Astrocyte (in vitro differentiated cells and primary cell): ENCODE measurements around the gene SNUPN. TPM values are rescaled to one million over a fixed set of nuclear protein-coding genes. Genes with fewer than 3 reads are reported as not detected.

Source experiments
- DNase-seq: peaks from one replicate; pipeline ENCODE4 v3.0.0-alpha.2; 2010; ENCODE audit warnings: low read depth
- FAIRE-seq: peaks from 2 replicates; lab custom pipeline; 2011; peaks lifted over from hg19 to GRCh38; lab: Jason Lieb, UNC
- H2AFZ ChIP-seq: 2 replicates; pipeline ENCODE4 v1.6.0; 2012; ENCODE audit warnings: low read depth, low read length, inconsistent platforms
- H3K27ac ChIP-seq: 2 replicates; pipeline ENCODE4 v1.5.1; 2011; ENCODE audit warnings: low read depth, low read length, inconsistent platforms
- H3K27me3 ChIP-seq: 2 replicates; pipeline ENCODE4 v1.6.0; 2011; ENCODE audit warnings: low read length, inconsistent platforms; ENCODE audit not compliant: insufficient read depth
- H3K36me3 ChIP-seq: 2 replicates; pipeline ENCODE4 v1.5.1; 2011; ENCODE audit warnings: low read length, inconsistent platforms; ENCODE audit not compliant: insufficient read depth
- H3K4me1 ChIP-seq: 2 replicates; pipeline ENCODE4 v1.5.1; 2011; ENCODE audit warnings: low read length, inconsistent platforms; ENCODE audit not compliant: insufficient read depth
- H3K4me2 ChIP-seq: 2 replicates; pipeline ENCODE4 v1.6.0; 2012; ENCODE audit warnings: low read length, inconsistent platforms
- H3K4me3 ChIP-seq: 2 replicates; pipeline ENCODE4 v1.5.1; 2011; ENCODE audit warnings: low read depth, mild to moderate bottlenecking, low read length, inconsistent platforms; ENCODE audit not compliant: insufficient read depth
- H3K79me2 ChIP-seq: 2 replicates; pipeline ENCODE4 v1.6.0; 2012; ENCODE audit warnings: mild to moderate bottlenecking, low read length, inconsistent platforms; ENCODE audit not compliant: insufficient read depth
- H3K9ac ChIP-seq: 2 replicates; pipeline ENCODE4 v1.6.0; 2012; ENCODE audit warnings: mild to moderate bottlenecking, low read length, inconsistent platforms
- H3K9me3 ChIP-seq: 2 replicates; pipeline ENCODE4 v1.5.1; 2012; ENCODE audit warnings: low read depth, mild to moderate bottlenecking, low read length, inconsistent platforms; ENCODE audit not compliant: insufficient read depth
- H4K20me1 ChIP-seq: 2 replicates; pipeline ENCODE4 v1.6.0; 2012; ENCODE audit warnings: low read length, inconsistent platforms; ENCODE audit not compliant: insufficient read depth
- H3K27ac Mint-ChIP-seq: one replicate; pipeline ENCODE4 v1.8.0; 2021; ENCODE audit warnings: mild to moderate bottlenecking, mixed read lengths; ENCODE audit not compliant: unreplicated experiment
- H3K27me3 Mint-ChIP-seq: one replicate; pipeline ENCODE4 v1.8.0; 2021; ENCODE audit warnings: low read depth, mixed read lengths; ENCODE audit not compliant: unreplicated experiment
- H3K36me3 Mint-ChIP-seq: one replicate; pipeline ENCODE4 v1.8.0; 2021; ENCODE audit warnings: low read depth, mixed read lengths; ENCODE audit not compliant: unreplicated experiment
- H3K4me1 Mint-ChIP-seq: one replicate; pipeline ENCODE4 v1.8.0; 2021; ENCODE audit warnings: low read depth, mixed read lengths; ENCODE audit not compliant: unreplicated experiment
- H3K4me3 Mint-ChIP-seq: one replicate; pipeline ENCODE4 v1.8.0; 2021; ENCODE audit warnings: mild to moderate bottlenecking, moderate library complexity, mixed read lengths; ENCODE audit not compliant: unreplicated experiment
- H3K9me3 Mint-ChIP-seq: one replicate; pipeline ENCODE4 v1.8.0; 2021; ENCODE audit warnings: mild to moderate bottlenecking, mixed read lengths; ENCODE audit not compliant: unreplicated experiment
- EZH2 ChIP-seq: IDR thresholded peaks from 2 replicates; pipeline ENCODE4 v1.6.1; 2012; ENCODE audit warnings: mild to moderate bottlenecking, low read length, inconsistent platforms; ENCODE audit not compliant: insufficient read depth
- total RNA-seq: library from RNA; stranded (reverse); gene quantifications from 2 replicates; pipeline ENCODE4 v1.2.1, GENCODE V29; 2021
- TF ChIP-seq, protein P1 (sequence below): IDR thresholded peaks from 2 replicates; pipeline ENCODE4 v1.5.1; 2011; ENCODE audit warnings: low read depth, mild to moderate bottlenecking, inconsistent platforms, low read length, moderate library complexity; ENCODE audit not compliant: insufficient read depth

Gene SNUPN
- total RNA-seq, 1 donor from 2014 or later = 15.9 TPM

DNA sequence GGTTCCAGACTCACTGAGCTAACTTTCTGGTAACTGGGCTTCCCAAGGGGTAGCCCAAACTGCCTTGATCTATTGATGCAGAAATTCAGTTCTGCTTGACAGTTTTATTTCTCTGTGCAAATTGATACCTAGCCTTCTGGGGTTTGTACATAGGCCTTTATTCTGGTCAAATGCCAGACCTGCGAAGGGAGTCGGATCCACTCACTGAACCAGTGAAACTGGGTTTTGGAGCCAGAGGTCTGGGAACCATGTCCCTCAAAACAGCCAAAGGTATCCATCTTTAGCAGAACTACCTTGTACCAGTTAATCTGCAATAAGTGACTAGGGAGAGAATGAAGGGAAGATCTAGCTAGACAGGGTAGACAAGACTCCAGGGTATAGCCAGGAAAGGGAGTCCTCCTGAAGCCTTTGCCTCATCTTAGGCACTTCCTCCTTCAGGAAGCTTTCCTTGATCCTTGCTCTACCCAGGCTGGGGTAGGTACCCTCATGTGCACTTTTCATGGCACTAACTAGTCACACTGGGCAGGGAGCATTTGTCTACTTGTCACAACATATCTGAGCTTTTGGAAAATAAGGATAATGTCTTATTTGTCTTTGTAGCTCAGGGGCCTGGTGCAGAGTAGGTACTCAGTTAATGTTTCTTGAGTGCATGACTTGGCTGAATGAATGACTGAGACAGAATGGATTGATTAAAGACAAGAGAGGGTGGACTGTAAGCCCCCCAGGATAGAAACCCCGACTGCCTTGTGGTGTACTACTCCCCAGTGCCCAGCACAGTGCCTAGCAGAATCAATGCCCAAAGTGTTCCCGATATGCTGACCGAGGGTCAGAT, 20.8 kb upstream of the SNUPN start:
- peak overlapping the region; percentile 94 for H3K27ac ChIP-seq
- DNase-seq (no peak), FAIRE-seq (no peak)
- H3K4me1 ChIP-seq = peaks cover 41% of the 10 kb centered on the region
- Mint-ChIP-seq H3K27me3 (no peaks in the 10 kb centered on the region), H3K4me3 (peak overlapping the region; percentile 84), H3K27ac (peak overlapping the region; percentile 79), H3K4me1 (peaks cover 37% of the 10 kb centered on the region), H3K9me3 (no peaks in the 10 kb centered on the region), H3K36me3 (peaks cover 19% of the 10 kb centered on the region)
- no peaks in the 10 kb centered on the region for H3K9me3 ChIP-seq
- H4K20me1 ChIP-seq = peaks cover 28% of the 10 kb centered on the region
- H3K9ac ChIP-seq = peak overlapping the region; percentile 98
- TF ChIP-seq EZH2 = no peak
- TF ChIP-seq, protein P1, sequence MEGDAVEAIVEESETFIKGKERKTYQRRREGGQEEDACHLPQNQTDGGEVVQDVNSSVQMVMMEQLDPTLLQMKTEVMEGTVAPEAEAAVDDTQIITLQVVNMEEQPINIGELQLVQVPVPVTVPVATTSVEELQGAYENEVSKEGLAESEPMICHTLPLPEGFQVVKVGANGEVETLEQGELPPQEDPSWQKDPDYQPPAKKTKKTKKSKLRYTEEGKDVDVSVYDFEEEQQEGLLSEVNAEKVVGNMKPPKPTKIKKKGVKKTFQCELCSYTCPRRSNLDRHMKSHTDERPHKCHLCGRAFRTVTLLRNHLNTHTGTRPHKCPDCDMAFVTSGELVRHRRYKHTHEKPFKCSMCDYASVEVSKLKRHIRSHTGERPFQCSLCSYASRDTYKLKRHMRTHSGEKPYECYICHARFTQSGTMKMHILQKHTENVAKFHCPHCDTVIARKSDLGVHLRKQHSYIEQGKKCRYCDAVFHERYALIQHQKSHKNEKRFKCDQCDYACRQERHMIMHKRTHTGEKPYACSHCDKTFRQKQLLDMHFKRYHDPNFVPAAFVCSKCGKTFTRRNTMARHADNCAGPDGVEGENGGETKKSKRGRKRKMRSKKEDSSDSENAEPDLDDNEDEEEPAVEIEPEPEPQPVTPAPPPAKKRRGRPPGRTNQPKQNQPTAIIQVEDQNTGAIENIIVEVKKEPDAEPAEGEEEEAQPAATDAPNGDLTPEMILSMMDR = no peak
- H3K4me3 ChIP-seq = peak overlapping the region; percentile 92
- H2AFZ ChIP-seq = peak overlapping the region; percentile 78
- H3K27me3 ChIP-seq = no peaks in the 10 kb centered on the region
- peaks cover 46% of the 10 kb centered on the region for H3K79me2 ChIP-seq
- H3K4me2 ChIP-seq = peak overlapping the region; percentile 96
- H3K36me3 ChIP-seq = no peaks in the 10 kb centered on the region

DNA sequence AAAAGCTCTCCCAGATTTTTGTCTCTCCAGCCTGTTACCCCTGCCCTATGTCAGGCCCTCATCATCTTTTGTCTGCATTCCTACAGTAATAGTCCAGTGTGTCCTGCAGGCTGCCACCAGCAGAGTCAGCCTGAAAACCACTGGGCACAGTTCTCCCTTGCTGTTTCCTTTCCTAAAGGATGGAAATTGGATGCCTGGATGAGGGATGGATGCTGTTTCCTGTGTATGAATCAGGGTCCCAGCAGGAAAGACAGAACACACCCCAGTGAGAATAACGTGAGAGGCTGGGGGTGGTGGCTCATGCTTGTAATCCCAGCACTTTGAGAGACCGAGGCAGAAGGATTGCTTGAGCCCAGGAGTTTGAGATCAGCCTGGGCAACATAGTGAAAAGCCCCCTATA, 18.9 kb upstream of the SNUPN start:
- Histone ChIP-seq H3K4me2 (peak overlapping the region; percentile 0), H3K27ac (no peak overlapping the region), H3K4me3 (no peak overlapping the region), H3K9me3 (no peaks in the 10 kb centered on the region), H3K36me3 (no peaks in the 10 kb centered on the region), H4K20me1 (peaks cover 11% of the 10 kb centered on the region), H3K9ac (no peak overlapping the region), H3K4me1 (peaks cover 28% of the 10 kb centered on the region), H3K27me3 (no peaks in the 10 kb centered on the region), H3K79me2 (peaks cover 33% of the 10 kb centered on the region), H2AFZ (no peak overlapping the region)
- no peak overlapping the region for H3K27ac Mint-ChIP-seq
- TF ChIP-seq, protein P1 = no peak
- TF ChIP-seq EZH2 = no peak
- H3K4me1 Mint-ChIP-seq = peaks cover 21% of the 10 kb centered on the region
- H3K36me3 Mint-ChIP-seq = peaks cover 5% of the 10 kb centered on the region
- no peak for FAIRE-seq
- H3K27me3 Mint-ChIP-seq = no peaks in the 10 kb centered on the region
- H3K4me3 Mint-ChIP-seq = peak overlapping the region; percentile 30
- H3K9me3 Mint-ChIP-seq = no peaks in the 10 kb centered on the region
- DNase-seq = no peak

DNA sequence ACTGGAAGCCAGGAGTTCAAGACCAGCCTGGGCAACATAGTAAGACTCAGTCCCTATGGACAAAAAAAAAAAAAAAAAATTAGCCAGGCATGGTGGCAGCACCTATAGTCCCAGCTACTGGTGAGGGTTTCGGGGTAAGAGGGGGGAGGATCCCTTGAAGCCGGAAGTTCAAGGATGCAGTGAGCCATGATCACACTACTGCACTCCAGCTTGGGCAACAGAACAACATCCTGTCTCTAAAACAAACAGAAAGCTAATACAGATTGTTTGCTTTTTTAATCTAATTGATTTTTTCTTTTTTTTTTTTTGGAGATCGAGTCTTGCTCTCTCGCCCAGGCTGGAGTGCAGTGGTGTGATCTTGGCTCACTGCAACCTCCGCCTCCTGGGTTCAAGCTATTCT, 16.1 kb upstream of the SNUPN start:
- no peak overlapping the region for H3K4me3 Mint-ChIP-seq
- H3K4me1 Mint-ChIP-seq = peaks cover 17% of the 10 kb centered on the region
- no peaks in the 10 kb centered on the region for H3K36me3 Mint-ChIP-seq
- Histone ChIP-seq H3K9me3 (no peaks in the 10 kb centered on the region), H3K36me3 (no peaks in the 10 kb centered on the region), H3K4me3 (no peak overlapping the region), H2AFZ (no peak overlapping the region), H4K20me1 (peaks cover 24% of the 10 kb centered on the region), H3K27ac (no peak overlapping the region), H3K27me3 (no peaks in the 10 kb centered on the region), H3K4me1 (peaks cover 34% of the 10 kb centered on the region), H3K79me2 (peaks cover 39% of the 10 kb centered on the region), H3K4me2 (no peak overlapping the region), H3K9ac (no peak overlapping the region)
- no peaks in the 10 kb centered on the region for H3K9me3 Mint-ChIP-seq
- no peaks in the 10 kb centered on the region for H3K27me3 Mint-ChIP-seq
- H3K27ac Mint-ChIP-seq = no peak overlapping the region
- DNase-seq = no peak
- TF ChIP-seq, protein P1 = no peak
- TF ChIP-seq EZH2 = no peak
- no peak for FAIRE-seq
